Activated naive CD4-positive, alpha-beta T cell treated with anti-CD3 and anti-CD28 coated beads, Interleukin-2, amount 50 U/mL, for 16 hours (primary cell): ENCODE results near the gene PLEKHA5.
"Not testable (repeated sequence)": the region's sequence is repeated elsewhere in the genome, so short reads cannot be mapped to it uniquely, and the experiment has no call there.

Experiments
- DNase-seq: peaks from one replicate; pipeline ENCODE4 v3.0.0-alpha.2; 2020

The PLEKHA5 gene

GRCh38 chr12:19412844-19413243 is 283.3 kb downstream of the PLEKHA5 start:
- no peak for DNase-seq

- not testable (repeated sequence) for DNase-seq
Measured at GRCh38 chr12:19413582-19413981, 284.0 kb downstream of the PLEKHA5 start.

- no peak for DNase-seq
Measured at GRCh38 chr12:19415563-19415962, 286.0 kb downstream of the PLEKHA5 start.

GRCh38 chr12:19419086-19419485 is 289.6 kb downstream of the PLEKHA5 start:
- no peak for DNase-seq

- no peak for DNase-seq
Measured at GRCh38 chr12:19421503-19422282, 292.2 kb downstream of the PLEKHA5 start.

GRCh38 chr12:19423166-19423930 is 293.8 kb downstream of the PLEKHA5 start:
- no peak for DNase-seq
